Stomach smooth muscle (tissue), 2 donors: Measurements from ENCODE around the gene CENPM.

Experiments
- H3K27ac ChIP-seq: one replicate; pipeline ENCODE4 v1.7.0; 2013; ENCODE audit warnings: mild to moderate bottlenecking, low read length, inconsistent platforms
- H3K27me3 ChIP-seq, 2 donors: one replicate each; pipeline ENCODE4 v1.7.0; 2013; ENCODE audit warnings: low read length in 2 of 2; ENCODE audit not compliant: insufficient read depth in 2 of 2, control insufficient read depth in 1 of 2
- H3K36me3 ChIP-seq, 2 donors: one replicate each; pipeline ENCODE4 v1.7.0; 2013; ENCODE audit warnings: low read length in 2 of 2; ENCODE audit not compliant: control insufficient read depth in 2 of 2, insufficient read depth in 2 of 2
- H3K4me1 ChIP-seq: one replicate; pipeline ENCODE4 v1.7.0; 2013; ENCODE audit warnings: low read length; ENCODE audit not compliant: control insufficient read depth, insufficient read depth
- H3K4me3 ChIP-seq, 2 donors: one replicate each; pipeline ENCODE4 v1.7.0; 2013; ENCODE audit warnings: low read length in 2 of 2
- H3K9ac ChIP-seq, 2 donors: one replicate each; pipeline ENCODE4 v1.7.0; 2013; ENCODE audit warnings: low read length in 2 of 2, mild to moderate bottlenecking in 1 of 2
- H3K9me3 ChIP-seq, 2 donors: one replicate each; pipeline ENCODE4 v1.7.0; 2013; ENCODE audit warnings: low read length in 2 of 2; ENCODE audit not compliant: control insufficient read depth in 2 of 2
- donor health status: healthy.
- donor health status: Pancreatic carcinoma.

Gene CENPM

GRCh38 chr22:41902016-41902415, 44.9 kb downstream of the CENPM start:
- H3K36me3 ChIP-seq: peaks cover 46 to 58% of the 10 kb centered on the region in 2 donors
- no peaks in the 10 kb centered on the region for H3K9me3 ChIP-seq
- H3K27ac ChIP-seq: no peak overlapping the region
- H3K4me1 ChIP-seq: no peaks in the 10 kb centered on the region
- no peak overlapping the region for H3K9ac ChIP-seq
- H3K4me3 ChIP-seq: no peak overlapping the region
- no peaks in the 10 kb centered on the region for H3K27me3 ChIP-seq

DNA sequence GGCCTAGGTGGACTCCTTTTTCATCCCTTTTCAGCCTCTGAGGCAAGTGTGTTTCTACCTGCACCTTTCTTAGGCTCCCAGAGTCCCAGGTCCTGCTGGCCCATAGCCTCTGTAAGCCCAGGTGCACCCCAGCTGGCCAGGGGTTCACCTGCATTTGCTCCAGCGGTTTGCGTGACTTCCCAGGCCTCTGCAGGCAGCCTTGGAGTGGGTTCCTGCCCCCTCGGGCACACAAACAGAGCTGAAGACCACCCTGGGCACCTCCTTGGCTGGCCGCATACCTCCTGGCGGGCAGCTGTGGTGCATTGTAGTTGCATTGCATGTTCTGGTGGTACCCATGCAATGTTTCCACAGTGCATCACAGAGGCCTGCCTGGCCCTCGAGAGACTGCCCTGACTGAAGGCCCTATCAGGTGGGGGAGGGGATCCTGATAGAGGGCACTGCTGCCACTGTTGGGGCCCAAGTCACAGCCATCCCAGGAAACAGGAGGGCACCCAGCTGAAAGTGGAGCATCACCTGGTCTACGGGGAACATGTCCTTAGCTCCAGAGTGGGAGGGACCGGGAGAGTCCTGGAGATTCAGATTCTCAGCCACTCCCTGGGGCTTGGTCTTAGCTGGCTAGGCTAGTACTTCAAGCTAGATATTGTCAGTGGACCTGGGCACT, 46.2 kb downstream of the CENPM start:
- H3K4me1 ChIP-seq: no peaks in the 10 kb centered on the region
- peaks cover 47 to 63% of the 10 kb centered on the region in 2 donors for H3K36me3 ChIP-seq
- no peaks in the 10 kb centered on the region for H3K9me3 ChIP-seq
- H3K27me3 ChIP-seq: no peaks in the 10 kb centered on the region
- no peak overlapping the region for H3K9ac ChIP-seq
- no peak overlapping the region for H3K27ac ChIP-seq
- H3K4me3 ChIP-seq: no peak overlapping the region

- H3K27ac ChIP-seq: no peak overlapping the region
These were observed 46.8 kb downstream of the CENPM start for GRCh38 chr22:41899992-41900651.

DNA sequence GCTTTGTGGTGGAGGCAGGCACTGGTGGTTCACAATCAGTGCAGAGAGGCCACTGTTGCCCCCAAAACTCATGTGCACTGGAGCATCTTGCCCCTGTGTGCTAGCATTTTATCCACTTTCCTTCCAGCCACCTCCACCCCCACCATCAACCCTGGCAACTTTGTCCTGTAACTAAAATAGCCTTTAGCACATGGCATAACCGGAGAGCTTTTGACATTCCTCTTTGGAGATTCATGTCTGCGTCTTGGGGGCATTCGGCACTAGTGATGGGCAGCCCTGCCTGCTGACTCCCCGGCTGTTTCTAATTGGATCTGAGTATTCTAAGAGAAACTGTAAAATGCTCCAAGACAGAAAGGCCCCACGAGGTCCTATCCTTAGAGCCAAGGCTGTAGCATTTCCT, 47.8 kb downstream of the CENPM start:
- no peak overlapping the region for H3K27ac ChIP-seq
- H3K9me3 ChIP-seq: no peaks in the 10 kb centered on the region
- H3K36me3 ChIP-seq: peaks cover 45 to 63% of the 10 kb centered on the region in 2 donors
- no peak overlapping the region for H3K9ac ChIP-seq
- H3K27me3 ChIP-seq: no peaks in the 10 kb centered on the region
- no peak overlapping the region for H3K4me3 ChIP-seq
- H3K4me1 ChIP-seq: no peaks in the 10 kb centered on the region

More at GRCh38 chr22:41899992-41900651, 46.8 kb downstream of the CENPM start:
- peaks cover 43 to 60% of the 10 kb centered on the region in 2 donors for H3K36me3 ChIP-seq
- no peaks in the 10 kb centered on the region for H3K9me3 ChIP-seq
- H3K4me1 ChIP-seq: no peaks in the 10 kb centered on the region
- no peak overlapping the region for H3K9ac ChIP-seq
- no peak overlapping the region for H3K4me3 ChIP-seq
- H3K27me3 ChIP-seq: no peaks in the 10 kb centered on the region

GRCh38 chr22:41898645-41899044, 48.3 kb downstream of the CENPM start:
- H3K9ac ChIP-seq: no peak overlapping the region
- H3K27me3 ChIP-seq: no peaks in the 10 kb centered on the region
- no peaks in the 10 kb centered on the region for H3K4me1 ChIP-seq
- H3K36me3 ChIP-seq: peaks cover 47 to 65% of the 10 kb centered on the region in 2 donors
- H3K4me3 ChIP-seq: no peak overlapping the region
- no peaks in the 10 kb centered on the region for H3K9me3 ChIP-seq
- H3K27ac ChIP-seq: no peak overlapping the region

GRCh38 chr22:41893591-41894375, 53.2 kb downstream of the CENPM start:
- no peak overlapping the region for H3K9ac ChIP-seq
- no peak overlapping the region for H3K27ac ChIP-seq
- no peak overlapping the region for H3K4me3 ChIP-seq
- no peaks in the 10 kb centered on the region for H3K27me3 ChIP-seq
- peaks cover 47 to 56% of the 10 kb centered on the region in 2 donors for H3K36me3 ChIP-seq
- H3K4me1 ChIP-seq: no peaks in the 10 kb centered on the region
- no peaks in the 10 kb centered on the region for H3K9me3 ChIP-seq

DNA sequence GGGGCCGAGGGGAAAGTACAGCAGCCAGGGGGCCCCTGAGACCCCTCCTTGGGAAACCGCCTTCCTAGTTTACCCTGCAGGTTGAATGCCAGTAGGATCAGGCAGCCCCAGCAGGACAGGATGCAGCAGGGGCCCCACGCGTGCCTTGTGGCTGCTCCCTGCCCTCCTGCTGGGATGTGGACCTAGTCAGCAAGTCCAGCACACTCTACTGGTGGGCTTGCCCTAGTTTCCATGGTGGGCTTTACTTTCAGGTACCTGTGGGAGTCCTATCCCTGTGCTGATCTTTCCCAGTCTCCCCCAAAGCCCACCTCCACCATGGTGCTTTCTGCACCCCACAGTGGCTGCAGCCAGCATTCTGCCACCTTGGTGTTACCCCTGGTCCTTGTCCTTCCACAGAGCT, 54.2 kb downstream of the CENPM start:
- no peaks in the 10 kb centered on the region for H3K9me3 ChIP-seq
- no peak overlapping the region for H3K9ac ChIP-seq
- no peak overlapping the region for H3K27ac ChIP-seq
- no peaks in the 10 kb centered on the region for H3K4me1 ChIP-seq
- peaks cover 45 to 56% of the 10 kb centered on the region in 2 donors for H3K36me3 ChIP-seq
- H3K4me3 ChIP-seq: no peak overlapping the region
- H3K27me3 ChIP-seq: no peaks in the 10 kb centered on the region

DNA sequence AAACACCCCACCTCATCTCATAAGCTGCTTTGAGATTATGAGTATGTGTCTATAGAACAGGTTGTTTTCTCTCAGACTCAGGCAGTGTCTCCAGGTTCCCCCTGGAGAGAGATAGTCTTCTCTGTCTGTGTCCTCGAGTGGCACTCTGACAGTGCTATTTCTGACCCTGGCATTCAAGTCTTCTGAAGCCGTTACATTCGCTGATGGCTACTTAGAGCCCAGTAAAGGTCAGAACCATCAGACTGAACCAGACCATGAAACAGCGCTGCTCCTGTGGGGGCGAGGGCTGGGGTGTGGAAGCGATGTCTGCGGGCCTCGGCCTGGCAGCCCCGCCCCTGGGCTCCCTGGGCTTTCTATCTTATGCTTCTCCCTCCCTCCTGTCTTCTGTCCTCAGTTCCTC, 55.5 kb downstream of the CENPM start:
- H3K36me3 ChIP-seq: peaks cover 41 to 51% of the 10 kb centered on the region in 2 donors
- no peak overlapping the region for H3K9ac ChIP-seq
- H3K4me3 ChIP-seq: no peak overlapping the region
- no peaks in the 10 kb centered on the region for H3K4me1 ChIP-seq
- H3K27ac ChIP-seq: no peak overlapping the region
- H3K9me3 ChIP-seq: no peaks in the 10 kb centered on the region
- H3K27me3 ChIP-seq: no peaks in the 10 kb centered on the region
